Common myeloid progenitor, CD34-positive (primary cell): ENCODE results near the gene GINS1.

Experiments
- CTCF ChIA-PET: fragments of 350-600 bp; sonication (Branson Sonifier 250); formaldehyde crosslinking; loops from one replicate; lab custom pipeline; 2021; ENCODE audit warnings: antibody characterized with exemption; lab: Charles Lee
- POLR2A ChIA-PET: fragments of 350-600 bp; sonication (Branson Sonifier 250); formaldehyde crosslinking; loops from one replicate; lab custom pipeline; 2021; ENCODE audit warnings: antibody characterized with exemption; lab: Charles Lee
- DNase-seq, 3 donors: peaks; one replicate each; pipeline versions ENCODE4 v3.0.0 to v3.0.0-alpha.2; 2013
- H3K27ac ChIP-seq, 2 experiments: 1 replicate in 1 of 2; 2 replicates in 1 of 2; pipeline ENCODE4 v1.7.0; 2013; ENCODE audit warnings: inconsistent platforms in 2 of 2, low read length in 2 of 2, mild to moderate bottlenecking in 2 of 2, low read depth in 1 of 2, moderate library complexity in 1 of 2; ENCODE audit not compliant: severe bottlenecking in 2 of 2, insufficient read depth in 1 of 2, poor library complexity in 1 of 2
- H3K27me3 ChIP-seq, 5 experiments: replicated peaks in 2 of 5; 1 replicate in 3 of 5; 2 replicates in 2 of 5; pipeline versions ENCODE4 v1.6.1 to v1.7.0; 2013; ENCODE audit warnings: low read length in 4 of 5, mild to moderate bottlenecking in 2 of 5, moderate library complexity in 2 of 5, inconsistent platforms in 1 of 5; ENCODE audit not compliant: insufficient read depth in 5 of 5, control insufficient read depth in 4 of 5
- H3K36me3 ChIP-seq, 4 experiments: 1 replicate in 2 of 4; 2 replicates in 2 of 4; pipeline versions ENCODE4 v1.6.1 to v1.7.0; 2013; ENCODE audit warnings: low read length in 3 of 4, control low read depth in 1 of 4, mild to moderate bottlenecking in 1 of 4; ENCODE audit not compliant: control insufficient read depth in 4 of 4, insufficient read depth in 4 of 4
- H3K4me1 ChIP-seq, 4 experiments: 1 replicate in 3 of 4; 2 replicates in 1 of 4; pipeline versions ENCODE4 v1.6.1 to v1.7.1; 2013; ENCODE audit warnings: low read length in 3 of 4, mild to moderate bottlenecking in 3 of 4, control low read depth in 1 of 4, inconsistent platforms in 1 of 4, moderate library complexity in 1 of 4; ENCODE audit not compliant: control insufficient read depth in 4 of 4, insufficient read depth in 4 of 4; ENCODE audit errors: control extremely low read depth in 1 of 4
- H3K4me3 ChIP-seq, 7 experiments: 1 replicate in 4 of 7; 2 replicates in 3 of 7; pipeline versions ENCODE4 v1.5.1 to v1.7.0; 2013; ENCODE audit warnings: mild to moderate bottlenecking in 7 of 7, low read length in 6 of 7, moderate library complexity in 6 of 7, inconsistent platforms in 2 of 7, low read depth in 2 of 7, control low read depth in 1 of 7; ENCODE audit not compliant: insufficient read depth in 4 of 7, control insufficient read depth in 1 of 7; ENCODE audit errors: extremely low read depth in 1 of 7
- H3K9me3 ChIP-seq, 5 experiments: 1 replicate in 4 of 5; 2 replicates in 1 of 5; pipeline versions ENCODE4 v1.6.1 to v1.7.1; 2013; ENCODE audit warnings: low read length in 4 of 5, mild to moderate bottlenecking in 2 of 5, inconsistent platforms in 1 of 5, low read depth in 1 of 5, moderate library complexity in 1 of 5; ENCODE audit not compliant: control insufficient read depth in 4 of 5, insufficient read depth in 2 of 5; ENCODE audit errors: control extremely low read depth in 1 of 5
- WGBS: methylation state at CpG from one replicate; pipeline ENCODE4 v1.1.5; 2013; ENCODE audit not compliant: insufficient coverage; 5-methylcytosine and 5-hydroxymethylcytosine counted together

The GINS1 gene

GRCh38 chr20:25494506-25495188, 87.2 kb downstream of the GINS1 start:
- Histone ChIP-seq H3K9me3 (no peaks in the 10 kb centered on the region), H3K27me3 (peaks cover 0 to 2% (median 0%) of the 10 kb centered on the region in 5 experiments), H3K27ac (no peak overlapping the region), H3K4me1 (no peaks in the 10 kb centered on the region), H3K36me3 (no peaks in the 10 kb centered on the region), H3K4me3 (no peak overlapping the region)
- CTCF ChIA-PET: no interaction called here
- DNase-seq: no peak
- POLR2A ChIA-PET: no interaction called here
- 96% methylated on average over 14 of the region's 17 CpGs for WGBS

- Histone ChIP-seq H3K4me3 (no peak overlapping the region), H3K27me3 (peaks cover 0 to 2% (median 0%) of the 10 kb centered on the region in 5 experiments), H3K36me3 (no peaks in the 10 kb centered on the region), H3K27ac (no peak overlapping the region), H3K9me3 (no peaks in the 10 kb centered on the region), H3K4me1 (no peaks in the 10 kb centered on the region)
- no peak for DNase-seq
- POLR2A ChIA-PET: no interaction called here
- CTCF ChIA-PET: no interaction called here
- WGBS: 97% methylated on average over 16 of the region's 18 CpGs
Measured at GRCh38 chr20:25495189-25495824, 87.8 kb downstream of the GINS1 start.

DNA sequence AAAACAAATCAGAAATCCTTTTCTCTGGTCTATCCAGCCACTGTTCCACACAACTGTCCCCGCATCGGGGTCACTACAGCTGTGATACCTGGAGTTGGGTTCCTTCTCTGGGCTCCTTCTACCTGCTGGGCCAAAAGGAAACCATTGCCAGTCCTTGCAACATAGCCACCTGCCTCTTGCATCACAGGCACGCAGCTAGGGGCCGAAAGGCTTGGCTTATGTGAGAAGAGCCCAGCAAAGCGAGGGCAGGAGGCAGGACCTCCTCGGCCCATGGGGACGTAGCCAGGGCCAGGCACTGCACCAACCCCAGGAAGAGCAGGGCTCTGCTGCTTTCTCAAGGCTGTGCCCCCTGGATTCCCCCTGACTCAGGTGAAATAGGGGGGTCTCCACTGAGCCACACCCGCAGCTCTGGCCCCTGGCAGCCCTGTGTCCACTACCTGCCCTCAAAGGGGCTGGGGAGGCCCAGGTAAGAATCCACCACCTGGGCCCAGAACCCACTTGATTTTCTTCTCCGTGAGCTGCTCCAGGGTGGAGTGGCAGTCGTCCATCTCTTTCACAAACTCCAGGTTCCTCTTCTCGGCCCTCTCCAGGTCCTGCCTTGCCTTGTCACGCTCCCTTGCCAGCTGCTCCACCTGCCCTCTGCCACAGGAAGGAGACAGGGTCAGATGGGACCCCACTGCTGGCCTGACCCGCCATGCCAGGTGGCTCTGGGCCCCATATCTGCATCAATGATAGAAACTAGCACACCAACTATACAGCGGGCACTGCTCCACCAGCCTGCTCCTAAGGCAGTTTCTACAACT, 88.9 kb downstream of the GINS1 start:
- ChIA-PET CTCF (no interaction called here), POLR2A (no interaction called here)
- 98% methylated on average over 12 of the region's 14 CpGs for WGBS
- no peaks in the 10 kb centered on the region for H3K27me3 ChIP-seq
- no peak overlapping the region for H3K27ac ChIP-seq
- H3K4me1 ChIP-seq: no peaks in the 10 kb centered on the region
- H3K4me3 ChIP-seq: no peak overlapping the region
- H3K36me3 ChIP-seq: no peaks in the 10 kb centered on the region
- H3K9me3 ChIP-seq: no peaks in the 10 kb centered on the region
- no peak for DNase-seq

GRCh38 chr20:25496968-25497401, 89.5 kb downstream of the GINS1 start:
- no peak overlapping the region for H3K4me3 ChIP-seq
- POLR2A ChIA-PET: no interaction called here
- no peaks in the 10 kb centered on the region for H3K4me1 ChIP-seq
- no peaks in the 10 kb centered on the region for H3K36me3 ChIP-seq
- H3K27me3 ChIP-seq: no peaks in the 10 kb centered on the region
- H3K9me3 ChIP-seq: no peaks in the 10 kb centered on the region
- CTCF ChIA-PET: no interaction called here
- WGBS: 85% methylated on average over 9 of the region's 9 CpGs
- no peak for DNase-seq
- no peak overlapping the region for H3K27ac ChIP-seq

DNA sequence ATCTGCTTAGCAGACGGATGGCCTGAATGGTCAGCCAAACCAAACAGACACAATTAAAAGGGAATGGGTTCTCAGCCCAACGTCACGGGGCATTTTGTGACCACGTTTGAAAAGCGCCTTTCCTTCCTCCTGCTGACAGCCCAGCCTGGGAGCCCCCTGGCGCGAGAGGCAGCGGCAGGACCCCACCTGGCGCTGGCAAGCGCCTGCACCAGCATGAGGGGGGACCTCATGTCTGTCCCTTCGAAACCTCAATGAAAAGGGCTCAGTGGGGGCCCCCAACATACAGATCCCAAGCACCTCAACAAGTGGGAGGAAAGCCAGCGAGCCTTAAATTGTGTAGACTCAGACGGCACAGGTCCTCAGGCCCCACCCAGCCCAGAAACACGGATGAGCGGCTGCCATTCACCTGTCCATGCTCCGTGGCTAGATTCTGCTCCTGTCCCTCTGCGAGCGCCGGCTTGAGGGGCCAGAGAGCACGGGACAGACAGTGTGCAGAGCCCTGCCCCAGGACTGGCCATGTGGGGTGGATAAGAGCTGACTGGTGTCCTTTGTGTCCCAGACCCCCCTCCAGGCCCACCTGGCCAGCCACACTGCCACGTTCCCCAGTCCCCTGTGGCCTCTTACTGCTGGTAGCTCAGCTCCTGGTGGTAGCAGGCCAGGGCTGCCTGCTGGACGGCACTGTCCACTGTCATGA, 90.3 kb downstream of the GINS1 start:
- Histone ChIP-seq H3K27ac (no peak overlapping the region), H3K4me1 (no peaks in the 10 kb centered on the region), H3K27me3 (no peaks in the 10 kb centered on the region), H3K4me3 (no peak overlapping the region), H3K36me3 (no peaks in the 10 kb centered on the region), H3K9me3 (no peaks in the 10 kb centered on the region)
- DNase-seq: no peak
- ChIA-PET POLR2A (no interaction called here), CTCF (no interaction called here)
- WGBS: 85% methylated on average over 19 of the region's 22 CpGs
